Stimulated activated CD4-positive, alpha-beta T cell treated with anti-CD3 and anti-CD28 coated beads, Interleukin-15, amount 100 ng/mL, for 48 hours (primary cell): Measurements from ENCODE around the gene RUNX1.

Experiments used
- DNase-seq, 2 donors: peaks; one replicate each; pipeline ENCODE4 v3.0.0-alpha.2; 2020; ENCODE audit warnings: low read depth in 2 of 2

Gene RUNX1

DNA sequence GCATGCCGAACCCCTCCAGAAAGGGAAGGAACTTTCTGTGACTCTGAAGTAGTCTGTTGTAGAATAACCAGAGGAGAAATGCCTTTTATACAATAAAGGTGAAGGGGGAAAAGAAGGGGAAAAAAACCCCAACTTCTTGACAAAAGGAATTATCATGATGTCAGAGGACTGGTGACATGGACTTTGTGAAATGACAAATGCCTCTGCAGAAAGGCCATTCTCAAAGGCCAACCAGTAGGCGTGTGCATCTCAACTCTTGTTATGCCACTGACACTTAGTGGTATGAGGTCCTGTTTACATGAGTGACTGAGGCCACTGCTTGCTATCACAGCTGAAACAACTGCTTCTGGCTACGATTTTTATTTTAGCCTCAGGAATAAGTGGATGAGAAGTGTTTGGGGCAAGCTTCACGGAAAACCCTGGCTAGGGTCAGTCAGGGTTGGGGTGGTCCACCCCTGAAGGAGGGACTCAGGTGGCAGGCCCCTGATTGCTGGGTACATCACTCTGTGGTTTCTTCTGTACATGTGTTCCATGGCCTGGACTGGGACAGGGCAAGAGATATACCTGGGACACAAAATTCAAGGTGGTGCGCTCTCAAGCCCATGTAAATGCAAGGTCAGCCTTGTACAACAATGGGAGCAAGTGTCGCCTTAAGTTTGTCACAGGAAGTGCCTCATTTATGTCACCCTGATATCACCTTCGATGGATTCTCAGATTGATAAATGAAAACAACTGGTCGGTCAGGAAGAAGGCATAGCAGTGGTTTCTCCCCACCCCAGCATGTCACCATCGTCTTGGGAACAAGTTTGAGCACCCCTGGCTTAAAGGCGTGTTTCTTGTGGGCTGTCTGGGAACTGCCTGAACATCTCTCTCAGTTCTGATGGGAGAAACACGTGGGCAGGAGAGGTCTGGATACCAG, 12.4 kb downstream of the RUNX1 start:
- DNase-seq = no peak

GRCh38 chr21:35035581-35035980, 13.5 kb downstream of the RUNX1 start:
- no peak for DNase-seq

GRCh38 chr21:35035116-35035515, 14.0 kb downstream of the RUNX1 start:
- no peak for DNase-seq

DNA sequence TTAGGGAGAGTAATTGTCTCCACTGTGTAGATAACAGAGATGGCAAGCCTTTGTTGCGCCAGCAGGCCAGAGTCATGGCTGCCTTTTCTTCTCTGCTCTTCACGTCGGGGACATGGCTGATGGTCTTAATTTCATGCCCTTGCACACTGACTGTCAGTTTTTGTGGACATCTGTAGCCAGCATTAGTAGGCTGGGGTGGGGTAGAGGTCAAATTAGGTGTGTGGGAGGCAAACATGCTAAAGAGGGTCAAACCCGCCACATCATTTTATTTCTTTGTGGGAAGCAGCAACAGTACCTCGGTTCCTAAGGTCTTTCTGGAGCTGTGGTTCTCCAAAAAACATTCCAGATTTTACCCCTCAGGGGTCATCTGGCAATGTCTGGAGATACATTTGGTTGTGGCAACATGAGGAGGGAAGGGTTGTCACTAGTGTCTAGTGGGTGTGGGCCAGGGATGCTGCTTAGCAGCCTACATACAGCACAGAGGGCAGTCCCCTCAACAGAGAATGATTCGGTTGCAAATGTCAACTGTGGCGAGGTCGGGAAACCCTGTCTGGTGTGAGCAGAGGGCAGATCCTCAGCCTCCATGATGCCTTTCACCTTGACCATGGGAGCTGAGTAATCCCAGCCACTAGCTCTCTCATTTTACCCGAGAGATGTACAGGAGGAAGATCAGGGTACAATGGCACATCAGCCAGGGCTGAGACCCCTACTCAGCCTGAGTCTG, 14.7 kb downstream of the RUNX1 start:
- DNase-seq = no peak

DNA sequence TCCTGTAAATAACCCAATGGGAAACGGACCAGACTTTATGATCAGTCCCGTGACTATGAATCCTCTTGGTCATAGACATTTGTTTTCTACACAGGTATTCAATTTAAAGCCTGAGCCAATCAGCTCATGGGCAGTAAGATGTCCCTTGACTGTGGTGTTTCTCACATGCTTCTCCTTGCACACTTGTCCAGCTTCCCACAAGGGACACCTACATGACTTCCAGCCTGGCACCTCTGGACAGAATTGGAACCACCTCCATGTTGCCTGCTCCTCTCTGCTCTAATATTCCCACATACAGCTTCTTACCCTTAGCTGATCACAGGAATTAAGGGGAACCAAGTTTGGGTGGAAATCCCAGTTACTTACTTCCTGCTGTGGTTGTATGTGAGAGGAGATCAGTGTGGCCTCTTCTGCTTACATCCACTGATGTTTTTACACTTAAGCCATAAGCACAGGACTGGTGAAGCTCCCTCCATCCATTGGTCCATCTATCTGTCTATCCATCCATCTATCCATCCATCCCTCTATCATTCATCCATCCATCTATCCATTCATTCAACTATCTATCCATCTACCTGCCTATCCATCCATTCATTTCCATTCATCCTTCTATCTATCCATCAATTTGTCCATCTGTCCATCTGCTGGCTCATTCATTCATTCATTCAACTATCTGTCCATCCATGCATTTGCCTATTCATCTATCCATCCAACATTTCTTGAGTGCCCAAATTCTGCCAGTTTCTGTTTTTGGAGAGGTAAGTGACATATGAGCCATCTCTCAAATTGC, 16.4 kb downstream of the RUNX1 start:
- DNase-seq = no peak

DNA sequence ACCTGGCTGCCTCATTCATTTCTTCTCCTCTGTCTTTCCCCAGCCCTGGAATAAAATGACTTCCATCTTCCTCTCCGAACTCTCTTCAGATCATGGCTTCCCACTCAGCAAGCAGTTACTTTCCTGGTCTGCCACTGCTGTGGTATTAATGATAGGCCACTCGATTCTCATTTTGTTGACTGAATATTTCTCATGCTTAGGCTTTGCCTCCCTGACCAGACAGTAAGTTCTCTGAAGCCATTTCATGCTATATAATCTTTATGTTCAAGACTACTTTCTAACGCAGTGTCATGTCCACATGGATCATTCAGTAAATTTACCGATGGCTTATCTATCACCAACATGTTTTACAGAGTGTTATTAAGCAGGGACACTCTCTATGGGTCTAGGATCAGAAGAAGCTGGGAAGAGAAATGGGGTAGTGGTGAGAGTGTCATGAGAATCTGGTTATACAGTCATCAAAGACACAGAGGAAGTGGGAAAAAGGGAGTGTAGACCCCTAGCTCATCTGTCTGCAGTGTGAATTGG, 20.6 kb downstream of the RUNX1 start:
- no peak for DNase-seq

DNA sequence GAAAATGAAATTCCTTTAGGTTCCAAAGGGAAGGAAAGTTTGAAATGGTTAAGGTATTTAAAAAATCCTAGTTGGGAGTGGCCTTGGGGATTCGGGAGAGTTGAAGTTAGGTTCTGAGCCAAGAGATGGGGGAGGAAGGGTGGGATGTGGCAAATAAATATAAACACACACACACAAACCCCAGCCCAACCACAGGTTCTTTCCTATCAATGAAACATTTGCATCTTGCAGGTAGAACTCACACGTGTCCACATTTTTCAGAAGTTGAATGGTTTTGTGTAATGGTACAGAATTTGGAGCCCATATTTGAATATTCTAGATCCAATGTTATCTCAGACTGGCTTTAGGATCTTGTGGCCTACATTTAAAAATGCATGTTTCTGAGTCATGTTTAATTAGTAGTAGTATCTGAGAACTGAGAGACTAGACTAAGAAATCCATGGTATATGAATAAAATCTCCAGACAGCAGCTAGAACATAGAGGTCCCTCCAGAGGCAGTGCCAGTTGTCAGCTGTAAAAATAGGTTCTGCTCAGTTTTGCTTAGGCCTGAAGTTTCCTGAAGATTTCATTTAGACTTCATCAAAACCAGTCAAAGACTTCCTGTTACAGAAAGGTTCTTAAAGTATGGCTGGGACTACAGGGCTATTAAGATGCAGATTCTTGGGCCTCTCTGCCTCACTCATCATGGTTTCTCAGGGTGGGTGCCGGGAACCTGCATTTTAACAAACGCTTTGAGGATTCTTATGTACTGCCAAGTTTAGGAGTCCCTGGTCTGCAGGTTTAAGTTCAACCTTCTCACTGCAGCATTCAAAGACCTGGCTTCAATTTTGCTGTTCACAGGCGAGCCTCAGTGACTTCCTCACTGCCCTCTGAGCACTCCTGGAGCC, 21.3 kb downstream of the RUNX1 start:
- DNase-seq = no peak

DNA sequence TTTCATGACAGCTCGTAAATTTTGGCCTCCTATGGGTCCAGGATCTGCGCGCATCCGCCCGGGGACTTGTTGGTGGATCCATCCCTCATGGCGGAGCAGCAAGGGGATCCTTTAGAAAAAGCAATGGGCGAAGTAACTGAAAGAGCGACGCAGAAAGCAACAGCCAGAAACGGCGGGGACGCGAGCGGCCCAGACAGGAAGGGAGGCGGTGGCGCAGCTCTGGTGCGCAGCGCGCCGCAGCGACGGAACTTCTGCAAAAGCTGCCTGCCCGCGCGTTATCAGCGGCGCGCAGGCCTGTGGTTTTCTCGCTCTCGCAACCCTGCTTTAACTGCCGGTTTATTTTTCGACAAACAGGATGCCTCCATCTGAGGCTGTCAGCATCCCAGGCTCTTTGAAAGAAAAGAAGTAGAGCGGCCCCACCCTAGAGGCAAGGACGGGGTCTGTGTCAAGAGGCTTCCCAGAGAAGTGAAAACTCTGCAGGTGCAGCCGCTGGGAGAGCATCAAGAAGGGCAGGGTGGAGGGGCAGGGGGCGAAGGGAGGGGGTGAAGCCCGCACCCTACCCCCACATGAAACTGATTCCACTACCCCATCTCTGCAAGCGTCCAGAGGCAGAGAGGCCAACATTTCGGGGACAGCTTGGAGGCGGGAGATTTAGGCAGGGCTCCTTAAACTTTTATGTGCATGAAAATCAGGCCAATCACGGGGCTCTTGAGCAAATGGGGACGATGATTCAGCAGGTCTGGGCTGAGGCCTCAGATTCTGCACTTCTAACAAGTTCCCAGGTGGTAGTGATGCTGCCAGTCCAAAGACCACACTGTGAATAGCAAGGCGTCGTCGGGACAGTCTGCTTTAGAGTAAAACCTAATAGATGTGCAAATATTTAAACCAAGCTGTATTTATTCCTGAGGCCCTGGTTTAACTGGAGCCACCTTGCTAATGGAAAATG, 22.2 kb downstream of the RUNX1 start:
- peak in 1 of 2 donors; percentile 76 for DNase-seq

GRCh38 chr21:35026153-35026500, 23.0 kb downstream of the RUNX1 start:
- DNase-seq = no peak

DNA sequence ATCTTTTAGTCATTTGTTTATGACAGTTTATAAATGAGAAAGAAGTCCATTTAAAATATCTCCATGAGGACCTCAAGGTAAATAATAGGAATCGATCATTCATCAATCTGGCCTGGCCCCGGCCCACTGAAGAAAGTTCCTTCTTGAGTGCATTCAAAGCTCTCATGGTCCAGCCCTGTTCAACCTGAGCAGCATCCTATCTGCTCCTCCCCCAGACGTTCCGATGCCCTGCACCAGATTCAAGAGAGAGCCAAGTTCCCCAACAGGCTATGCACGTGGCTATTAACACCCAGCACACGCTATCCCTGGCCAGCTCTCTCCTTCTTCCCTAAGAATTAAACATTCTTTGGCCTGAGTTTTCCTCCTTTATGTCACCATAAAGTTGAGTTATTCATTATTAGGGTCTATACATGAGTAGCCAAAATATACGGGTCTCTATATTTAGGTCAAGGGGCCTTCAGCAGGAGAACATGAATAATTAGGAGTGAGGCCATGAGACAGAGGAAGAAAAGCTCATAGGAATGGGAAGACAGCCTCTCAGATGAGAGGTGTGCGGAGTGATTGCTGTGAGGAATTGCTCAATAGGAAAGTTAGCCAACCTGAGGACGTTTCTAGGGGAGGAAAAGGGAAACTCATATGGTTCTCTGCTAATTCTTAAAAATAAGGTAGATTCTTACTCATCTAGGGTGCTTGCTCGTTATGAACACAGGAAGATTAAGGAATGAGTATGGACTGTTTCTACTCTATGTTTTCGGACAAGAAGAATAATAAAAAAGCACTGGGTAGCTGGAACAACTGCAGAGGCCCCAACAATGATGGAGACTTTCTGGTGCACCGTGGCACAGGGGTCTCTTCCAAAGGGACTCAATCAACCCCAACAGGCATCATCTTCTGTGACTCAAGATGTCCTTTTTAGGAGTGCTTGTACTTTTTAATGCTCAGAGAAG, 23.6 kb downstream of the RUNX1 start:
- DNase-seq = no peak

DNA sequence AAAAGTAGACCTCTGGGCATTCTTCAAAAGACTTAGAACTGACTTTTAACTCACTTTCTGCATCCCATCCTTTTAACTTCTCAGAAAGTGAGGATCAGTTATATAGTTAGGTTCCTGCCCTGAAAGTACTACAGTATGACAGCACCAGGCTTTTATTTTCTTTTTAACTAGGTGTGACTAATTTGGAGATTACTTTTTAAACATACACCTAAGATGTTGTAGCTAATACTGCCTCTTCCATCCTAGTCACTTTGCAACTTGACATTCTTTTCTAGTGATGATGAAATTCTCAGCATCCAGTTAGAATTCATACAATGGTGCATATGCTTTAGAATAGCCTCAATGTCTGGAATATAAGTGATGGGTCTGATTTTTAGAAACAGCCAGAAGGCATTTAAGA, 24.6 kb downstream of the RUNX1 start:
- no peak for DNase-seq

DNA sequence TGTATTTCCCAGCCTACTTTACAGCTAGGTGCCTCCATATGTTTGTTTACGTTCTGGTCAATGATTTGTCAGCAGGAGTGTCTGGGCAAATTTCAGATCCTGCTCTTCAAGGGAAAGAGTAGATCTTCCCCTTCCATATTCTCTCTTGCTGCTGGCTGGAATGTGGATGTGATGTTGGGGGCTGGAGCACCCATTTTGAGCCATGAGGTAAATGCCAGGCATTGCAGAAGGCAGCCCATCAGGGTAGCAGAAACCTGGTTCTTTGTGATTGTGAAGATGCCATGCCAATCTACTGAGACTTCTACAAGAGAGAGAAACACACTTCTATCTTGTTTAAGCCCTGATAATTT, 25.1 kb downstream of the RUNX1 start:
- DNase-seq = no peak

- no peak for DNase-seq
These were observed 25.6 kb downstream of the RUNX1 start for GRCh38 chr21:35023396-35024070.

DNA sequence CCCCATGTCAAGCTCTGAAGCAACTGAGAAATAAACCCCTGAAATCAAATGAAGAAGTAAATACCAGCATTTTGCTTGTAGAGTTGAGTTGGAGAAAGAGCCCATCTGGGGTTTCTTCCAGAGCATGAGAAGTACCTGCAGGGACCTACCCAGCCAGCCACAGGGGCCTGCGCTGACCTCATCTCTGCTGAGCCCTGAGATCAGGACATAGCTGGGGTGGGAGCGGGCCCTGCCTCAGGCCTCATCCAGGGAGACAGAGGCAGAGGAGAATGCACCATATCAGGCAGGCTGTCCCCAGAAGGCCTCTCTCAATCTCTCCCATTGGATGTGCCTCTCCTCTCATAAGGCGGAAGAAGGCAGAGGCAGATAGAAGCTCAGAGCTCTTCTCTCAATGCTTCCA, 27.6 kb downstream of the RUNX1 start:
- no peak for DNase-seq

DNA sequence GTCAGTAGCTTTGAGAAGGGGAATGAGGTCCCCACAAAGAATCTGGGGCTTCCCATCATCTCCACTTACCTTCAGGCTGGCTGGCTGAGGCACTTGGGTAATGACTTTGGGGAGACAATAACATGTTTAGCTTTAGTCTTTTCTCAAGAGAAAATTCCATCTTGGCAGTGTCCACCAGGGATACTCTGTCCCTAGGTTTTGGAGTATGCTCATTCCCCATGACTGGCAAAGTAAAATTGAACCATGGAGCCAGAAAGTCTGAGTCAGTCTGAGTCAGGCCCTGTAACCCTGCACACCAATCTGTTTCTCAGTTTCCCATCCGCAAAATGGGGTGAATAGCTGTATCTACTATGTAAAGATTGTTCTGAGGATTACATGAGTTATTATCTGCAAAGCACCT, 28.2 kb downstream of the RUNX1 start:
- DNase-seq = no peak

- DNase-seq = no peak
These were observed 28.7 kb downstream of the RUNX1 start for GRCh38 chr21:35020436-35020835.

DNA sequence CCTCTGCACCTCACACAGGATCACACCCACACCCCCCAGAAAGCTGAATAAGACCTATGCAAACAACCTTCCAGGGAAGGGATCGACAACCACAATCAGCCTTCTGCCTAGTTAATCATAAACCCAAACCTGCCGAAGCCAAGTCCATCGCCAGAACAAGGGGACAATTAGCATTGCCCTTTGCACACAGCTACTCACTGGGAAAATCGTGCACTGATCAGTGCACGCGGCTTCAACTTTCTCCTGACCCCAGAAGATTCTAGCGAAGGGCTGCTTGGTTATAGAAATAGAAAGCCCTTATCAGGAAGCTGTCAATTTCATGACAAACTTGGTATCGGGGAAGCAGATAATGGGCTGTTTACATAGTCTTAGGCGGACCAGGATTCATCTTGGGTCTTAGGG, 29.5 kb downstream of the RUNX1 start:
- no peak for DNase-seq

- DNase-seq = no peak
These were observed 31.8 kb downstream of the RUNX1 start for GRCh38 chr21:35017256-35017655.
